Thyroid gland (tissue), 4 donors: ENCODE measurements around the gene MEAF6. TPM values are rescaled to one million over a fixed set of nuclear protein-coding genes. Genes with fewer than 3 reads are reported as not detected.
"Not testable (repeated sequence)": the region's sequence is repeated elsewhere in the genome, so short reads cannot be mapped to it uniquely, and the experiment has no call there.

Experiments used
- DNase-seq, 2 donors: peaks; one replicate each; pipeline ENCODE4 v3.0.0-alpha.2; 2019
- H3K27ac ChIP-seq, 3 donors: fragments of 200-600 bp; sonication (generic); 1 replicate in 2 of 3; 2 replicates in 1 of 3; pipeline ENCODE4 v1.5.1; 2016 to 2019; ENCODE audit warnings: mild to moderate bottlenecking in 1 of 3, moderate library complexity in 1 of 3
- H3K27me3 ChIP-seq: fragments of 200-600 bp; sonication (generic); one replicate; pipeline ENCODE4 v1.5.1; 2019
- H3K36me3 ChIP-seq, 2 donors: fragments of 200-600 bp; sonication (generic); one replicate each; pipeline ENCODE4 v1.5.1; 2016 to 2019
- H3K4me1 ChIP-seq, 2 donors: fragments of 200-600 bp; sonication (generic); one replicate each; pipeline ENCODE4 v1.5.1; 2017 to 2019
- H3K4me3 ChIP-seq, 3 donors: fragments of 200-600 bp; sonication (generic); replicated peaks in 1 of 3; 1 replicate in 2 of 3; 2 replicates in 1 of 3; pipeline ENCODE4 v1.5.1; 2016; ENCODE audit warnings: mild to moderate bottlenecking in 1 of 3
- H3K9me3 ChIP-seq: fragments of 200-600 bp; sonication (generic); one replicate; pipeline ENCODE4 v1.5.1; 2017
- POLR2A ChIP-seq, 2 donors: fragments of 450-650 bp; IDR thresholded peaks; one replicate each; pipeline ENCODE4 v1.6.1; 2017; ENCODE audit warnings: antibody characterized with exemption in 2 of 2, mild to moderate bottlenecking in 2 of 2, moderate library complexity in 1 of 2
- WGBS, 2 donors: methylation state at CpG; one replicate each; pipeline ENCODE4 v1.1.5; 2017; 5-methylcytosine and 5-hydroxymethylcytosine counted together
- intact Hi-C: fragments of 100-400 bp; cut with DNase I; formaldehyde crosslinking; loops from one replicate; pipeline ENCODE4 v1.15.1; 2023
- total RNA-seq, 4 donors: library from RNA; depleted of rRNA; stranded (reverse); fragments of >200 nt; gene quantifications; one replicate each; pipeline ENCODE4 v1.2.3, GENCODE V29; 2016
- TF ChIP-seq, protein P1 (sequence below), 6 experiments: fragments of 200-600 bp in 3 of 6; fragments of 450-650 bp in 3 of 6; sonication (generic) in 3 of 6; IDR thresholded peaks; one replicate each; pipeline ENCODE4 v1.5.1; 2016 to 2019; ENCODE audit warnings: antibody characterized with exemption in 6 of 6, mild to moderate bottlenecking in 2 of 6, inconsistent platforms in 1 of 6, moderate library complexity in 1 of 6

The MEAF6 gene
- total RNA-seq, 4 donors from 2014 or later: 78.9 to 109 (median 92.7) TPM

DNA sequence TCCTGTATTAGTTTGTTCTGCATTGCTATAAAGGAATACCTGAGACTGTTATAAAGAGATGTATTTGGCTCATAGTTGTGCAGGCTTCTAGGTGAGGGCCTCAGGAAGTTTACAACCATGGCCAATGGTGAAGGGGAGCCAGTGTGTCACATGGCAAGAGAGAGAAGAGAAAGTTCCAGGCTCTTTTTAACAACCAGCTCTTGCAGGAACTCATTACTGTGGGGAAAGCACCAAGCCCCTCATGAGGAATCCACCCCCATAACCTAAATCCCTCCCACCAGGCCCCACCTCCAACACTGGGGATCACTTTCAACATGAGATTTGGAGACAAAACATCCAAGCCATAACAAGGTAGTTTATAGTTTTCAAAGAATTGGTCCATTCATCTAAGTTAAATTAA, 5.0 kb upstream of the MEAF6 start:
- no peaks in the 10 kb centered on the region for H3K9me3 ChIP-seq
- H3K36me3 ChIP-seq: no peaks in the 10 kb centered on the region
- H3K27me3 ChIP-seq: no peaks in the 10 kb centered on the region
- peaks cover 4 to 5% of the 10 kb centered on the region in 2 donors for H3K4me1 ChIP-seq
- TF ChIP-seq, protein P1, sequence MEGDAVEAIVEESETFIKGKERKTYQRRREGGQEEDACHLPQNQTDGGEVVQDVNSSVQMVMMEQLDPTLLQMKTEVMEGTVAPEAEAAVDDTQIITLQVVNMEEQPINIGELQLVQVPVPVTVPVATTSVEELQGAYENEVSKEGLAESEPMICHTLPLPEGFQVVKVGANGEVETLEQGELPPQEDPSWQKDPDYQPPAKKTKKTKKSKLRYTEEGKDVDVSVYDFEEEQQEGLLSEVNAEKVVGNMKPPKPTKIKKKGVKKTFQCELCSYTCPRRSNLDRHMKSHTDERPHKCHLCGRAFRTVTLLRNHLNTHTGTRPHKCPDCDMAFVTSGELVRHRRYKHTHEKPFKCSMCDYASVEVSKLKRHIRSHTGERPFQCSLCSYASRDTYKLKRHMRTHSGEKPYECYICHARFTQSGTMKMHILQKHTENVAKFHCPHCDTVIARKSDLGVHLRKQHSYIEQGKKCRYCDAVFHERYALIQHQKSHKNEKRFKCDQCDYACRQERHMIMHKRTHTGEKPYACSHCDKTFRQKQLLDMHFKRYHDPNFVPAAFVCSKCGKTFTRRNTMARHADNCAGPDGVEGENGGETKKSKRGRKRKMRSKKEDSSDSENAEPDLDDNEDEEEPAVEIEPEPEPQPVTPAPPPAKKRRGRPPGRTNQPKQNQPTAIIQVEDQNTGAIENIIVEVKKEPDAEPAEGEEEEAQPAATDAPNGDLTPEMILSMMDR (IDR thresholded peaks at IDR 0.05): no peak
- no peak for TF ChIP-seq POLR2A (IDR thresholded peaks at IDR 0.05)
- H3K27ac ChIP-seq: no peak overlapping the region
- intact Hi-C loops: no loop called here
- H3K4me3 ChIP-seq: no peak overlapping the region
- no peak for DNase-seq

DNA sequence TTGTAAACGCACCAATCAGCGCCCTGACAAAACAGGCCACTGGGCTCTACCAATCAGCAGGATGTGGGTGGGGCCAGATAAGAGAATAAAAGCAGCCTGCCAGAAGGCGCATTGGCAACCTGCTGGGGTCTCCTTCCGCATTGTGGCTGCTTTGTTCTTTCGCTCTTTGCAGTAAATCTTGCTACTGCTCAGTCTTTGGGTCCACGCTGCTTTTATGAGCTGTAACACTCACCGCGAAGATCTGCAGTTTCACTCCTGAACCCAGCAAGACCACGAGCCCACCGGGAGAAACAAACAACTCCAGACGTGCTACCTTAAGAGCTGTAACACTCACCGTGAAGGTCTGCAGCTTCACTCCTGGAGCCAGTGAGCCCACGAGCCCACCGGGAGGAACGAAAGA, 4.4 kb upstream of the MEAF6 start:
- intact Hi-C loops, H3K27me3 ChIP-seq, H3K27ac ChIP-seq, H3K4me3 ChIP-seq, DNase-seq, H3K36me3 ChIP-seq, H3K9me3 ChIP-seq, H3K4me1 ChIP-seq: not testable (repeated sequence)
- 54 to 58% methylated on average over 15 of the region's 15 CpGs for WGBS, 2 donors

DNA sequence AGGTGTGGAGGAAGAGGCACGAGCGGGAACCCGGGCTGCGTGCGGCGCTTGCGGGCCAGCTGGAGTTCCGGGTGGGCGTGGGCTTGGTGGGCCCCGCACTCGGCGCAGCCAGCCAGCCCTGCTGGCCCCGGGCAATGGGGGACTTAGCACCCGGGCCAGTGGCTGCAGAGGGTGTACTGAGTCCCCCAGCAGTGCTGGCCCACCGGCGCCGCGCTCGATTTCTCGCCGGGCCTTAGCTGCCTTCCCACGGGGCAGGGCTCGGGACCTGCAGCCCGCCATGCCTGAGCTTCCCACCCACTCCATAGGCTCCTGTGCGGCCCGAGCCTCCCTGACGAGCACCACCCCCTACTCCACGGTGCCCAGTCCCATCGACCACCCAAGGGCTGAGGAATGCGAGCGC, 3.7 kb upstream of the MEAF6 start:
- intact Hi-C loops, H3K4me3 ChIP-seq, H3K36me3 ChIP-seq, H3K27ac ChIP-seq, H3K9me3 ChIP-seq, DNase-seq, H3K4me1 ChIP-seq, H3K27me3 ChIP-seq: not testable (repeated sequence)
- WGBS, 2 donors: 95% methylated on average over 12 of the region's 31 CpGs; no CpG with 5 or more reads in 1 of the 2 donors

DNA sequence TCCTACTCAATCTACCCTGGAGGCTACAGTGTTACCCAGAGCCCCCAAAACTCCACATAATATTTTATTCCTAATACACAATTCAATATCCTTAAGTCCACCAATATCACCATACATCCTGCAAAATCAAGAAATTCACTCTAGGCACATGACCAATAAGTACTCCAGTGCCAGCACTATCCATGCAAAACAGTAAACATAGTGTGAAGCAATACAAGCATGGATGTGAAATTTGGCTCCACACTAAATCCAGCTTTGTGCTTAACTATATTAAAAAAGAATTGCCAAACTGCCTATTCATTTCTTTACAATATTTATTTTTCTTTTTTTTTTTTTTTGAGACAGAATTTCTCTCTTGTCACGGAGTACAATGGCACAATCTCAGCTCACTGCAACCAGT, 3.0 kb upstream of the MEAF6 start:
- H3K27ac ChIP-seq: no peak overlapping the region
- DNase-seq: no peak
- TF ChIP-seq, protein P1 (IDR thresholded peaks at IDR 0.05): no peak
- TF ChIP-seq POLR2A (IDR thresholded peaks at IDR 0.05): no peak

DNA sequence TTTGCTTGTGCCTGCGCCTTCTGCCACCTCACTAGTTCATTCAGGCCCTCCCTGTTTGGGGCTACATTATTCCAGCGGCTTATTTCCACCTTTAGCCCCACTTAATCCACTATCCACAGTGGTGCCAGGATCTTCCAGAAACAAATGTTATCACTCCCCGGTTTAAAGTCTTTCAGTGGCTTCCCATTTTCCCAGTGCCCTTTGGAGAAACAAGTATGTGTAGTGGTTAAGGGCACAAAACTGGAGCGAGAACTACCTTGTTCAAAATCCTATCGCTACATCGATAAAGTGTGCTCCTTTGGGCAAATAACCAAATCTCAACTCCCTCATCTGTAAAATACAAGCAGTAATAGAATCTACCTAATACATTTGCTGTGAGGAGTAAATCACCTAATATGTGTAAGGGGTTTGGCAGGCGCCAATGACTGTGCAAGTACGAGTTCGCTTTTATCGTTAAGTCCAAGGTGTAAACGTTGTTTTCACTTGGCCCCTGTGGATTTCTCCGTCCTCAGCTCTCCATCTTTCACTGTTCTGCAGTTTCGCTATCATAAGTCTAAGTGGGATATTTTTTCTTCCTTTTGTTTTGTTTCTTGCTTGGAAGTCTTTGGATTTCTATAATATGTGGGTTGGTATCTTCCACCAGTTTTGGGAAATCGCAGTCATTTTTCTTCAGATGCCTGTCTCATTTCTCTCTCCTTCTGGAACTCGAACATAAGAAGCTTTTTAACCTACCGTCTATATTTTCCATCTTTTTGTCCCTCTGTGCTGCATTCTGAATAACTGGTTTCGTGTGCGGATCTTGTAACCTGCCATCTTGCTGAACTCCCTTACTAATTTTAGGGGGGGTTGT, 844 bp upstream of the MEAF6 start:
- intact Hi-C loops: no loop called here
- DNase-seq: no peak
- H3K4me1 ChIP-seq: peaks cover 11% of the 10 kb centered on the region in 2 donors
- TF ChIP-seq, protein P1 (IDR thresholded peaks at IDR 0.05): no peak
- no peak for TF ChIP-seq POLR2A (IDR thresholded peaks at IDR 0.05)
- H3K27ac ChIP-seq: peak overlapping the region; percentile 81 to 89 (median 86)
- no peaks in the 10 kb centered on the region for H3K9me3 ChIP-seq
- 72 to 74% methylated on average over 18 of the region's 18 CpGs for WGBS, 2 donors
- H3K36me3 ChIP-seq: peaks cover 8 to 10% of the 10 kb centered on the region in 2 donors
- peak overlapping the region; percentile 14 to 92 (median 73) for H3K4me3 ChIP-seq
- no peaks in the 10 kb centered on the region for H3K27me3 ChIP-seq

More for the DNA sequence above, 3.0 kb upstream of the MEAF6 start:
- H3K4me1 ChIP-seq: peaks cover 11% of the 10 kb centered on the region in 2 donors
- WGBS, 2 donors: 83 to 93% methylated on average over 1 of the region's 1 CpG
- peaks cover 1% of the 10 kb centered on the region in 2 donors for H3K36me3 ChIP-seq
- H3K27me3 ChIP-seq: no peaks in the 10 kb centered on the region
- intact Hi-C loops: no loop called here
- H3K9me3 ChIP-seq: no peaks in the 10 kb centered on the region
- H3K4me3 ChIP-seq: no peak overlapping the region

DNA sequence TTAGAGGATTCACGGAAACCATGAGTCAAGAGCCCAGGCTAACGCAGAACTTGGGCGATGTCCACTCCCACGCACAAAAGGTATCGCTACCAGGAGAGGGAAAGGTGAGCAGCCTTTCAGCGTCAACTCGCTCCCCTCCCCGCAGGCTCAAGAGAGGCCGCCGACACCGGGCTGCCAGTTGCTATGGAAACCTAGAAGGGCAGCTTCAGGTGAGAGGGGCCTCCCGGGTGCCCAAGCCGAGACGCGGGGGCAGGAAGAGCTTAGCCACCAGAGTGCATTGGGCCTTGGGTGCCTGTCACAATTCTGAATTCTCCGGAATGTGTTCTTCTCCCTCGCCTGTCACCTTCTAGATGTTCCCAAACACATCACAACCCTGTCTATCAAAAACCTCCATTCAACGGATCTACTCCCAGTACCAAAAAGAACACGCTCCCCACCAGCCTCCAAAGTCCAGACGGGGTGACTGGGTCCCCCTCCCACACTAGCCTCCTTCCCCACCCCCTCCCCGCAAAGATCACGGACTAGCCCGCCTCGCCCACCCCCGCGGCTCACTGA, 694 bp downstream of the MEAF6 start:
- H3K27me3 ChIP-seq: no peaks in the 10 kb centered on the region
- H3K36me3 ChIP-seq: peaks cover 10 to 11% of the 10 kb centered on the region in 2 donors
- peak; percentile 41 to 54 for DNase-seq
- peak overlapping the region in 2 of 3 donors; percentile 86 to 89 for H3K27ac ChIP-seq
- peak overlapping the region; percentile 14 to 92 (median 73) for H3K4me3 ChIP-seq
- 2 to 4% methylated on average over 14 to 26 of the region's 26 CpGs for WGBS, 2 donors
- peaks cover 11% of the 10 kb centered on the region in 2 donors for H3K4me1 ChIP-seq
- intact Hi-C loops: no loop called here
- H3K9me3 ChIP-seq: no peaks in the 10 kb centered on the region
- TF ChIP-seq, protein P1 (IDR thresholded peaks at IDR 0.05): no peak
- TF ChIP-seq POLR2A (IDR thresholded peaks at IDR 0.05): no peak
